ENCODE results near the gene DDB1. TPM values are rescaled to one million over a fixed set of nuclear protein-coding genes. Genes with fewer than 3 reads are reported as not detected.

Gene DDB1
- total RNA-seq, 1 experiment from 2014 or later: 451 TPM

DNA sequence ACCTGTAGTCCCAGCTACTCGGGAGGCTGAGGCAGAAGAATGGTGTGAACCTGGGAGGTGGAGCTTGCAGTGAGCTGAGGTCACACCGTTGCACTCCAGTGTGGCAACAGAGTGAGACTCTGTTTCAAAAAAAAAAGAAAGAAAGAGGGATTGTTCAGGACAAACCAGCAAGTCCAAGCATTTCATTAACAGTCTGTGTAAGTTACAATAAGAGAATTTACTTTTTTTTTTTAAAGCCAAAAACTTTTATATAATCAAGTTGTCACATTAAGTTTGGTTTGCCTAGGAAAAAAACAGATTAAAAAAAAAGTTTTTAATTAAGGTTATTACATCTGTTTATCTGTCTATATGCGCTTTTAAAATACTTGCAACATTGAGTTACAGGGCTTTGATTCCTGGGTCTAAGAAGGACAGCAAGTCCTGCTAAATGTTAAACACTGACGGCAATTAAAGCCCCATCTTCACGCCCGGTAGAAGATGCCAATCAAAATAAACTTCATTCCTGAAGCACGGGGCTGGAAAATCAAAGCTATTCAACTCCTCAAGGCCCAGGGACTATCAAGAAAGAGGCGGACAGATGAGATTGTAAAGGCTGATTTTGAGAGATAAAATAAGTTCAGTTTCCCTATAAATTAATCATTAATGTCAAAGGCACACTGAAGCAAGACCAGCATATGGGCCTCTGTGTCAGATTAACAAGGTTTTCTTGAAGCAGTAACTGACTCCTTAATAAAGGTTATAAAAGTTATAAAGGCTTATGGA lies 39.9 kb upstream of the DDB1 start:
- CTCF ChIA-PET: no interaction called here
- intact Hi-C loops (cut with micrococcal nuclease): no loop called here
- no peak for DNase-seq

DNA sequence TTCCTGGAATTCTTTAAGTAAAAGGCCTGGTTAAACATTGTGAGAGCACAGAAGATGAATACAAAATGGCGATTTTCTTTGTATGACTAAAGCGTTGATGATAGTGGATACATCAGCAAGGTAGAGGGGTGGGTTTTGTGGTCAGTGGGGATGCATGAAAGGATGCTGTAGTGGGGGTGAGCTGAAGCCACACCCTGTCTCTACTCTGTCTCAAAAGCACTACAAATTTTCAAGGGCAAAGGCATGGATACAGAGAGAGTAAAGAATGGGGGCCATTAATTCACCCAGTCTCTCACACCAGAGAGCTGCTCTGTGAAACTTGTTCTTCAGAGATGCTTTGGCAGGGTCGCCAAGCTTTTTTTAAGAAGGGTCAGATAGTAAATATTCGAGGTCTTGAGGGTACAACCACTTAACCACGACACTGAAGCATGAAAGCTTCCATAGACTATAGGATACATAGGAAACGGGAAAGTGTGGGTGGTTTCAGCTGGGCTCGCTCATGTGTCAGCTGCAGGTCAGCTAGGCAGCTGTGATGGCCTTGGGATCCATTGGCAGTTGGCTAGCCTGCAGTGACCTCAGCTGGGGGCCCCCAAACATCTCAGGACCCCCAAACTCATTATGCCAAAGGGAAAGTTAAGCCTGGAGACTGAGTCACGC lies 37.6 kb upstream of the DDB1 start:
- peaks cover 67% of the 10 kb centered on the region for H3K36me3 ChIP-seq (ENCODE audit: low read depth, low read length)
- no peak for DNase-seq
- BruUV-seq (replicated peaks): no TSS peak
- no peak overlapping the region for H3K27ac ChIP-seq (ENCODE audit: low read length)
- H3K79me2 ChIP-seq (ENCODE audit: low read length): no peaks in the 10 kb centered on the region
- H3K4me3 ChIP-seq (ENCODE audit: low read length): no peak overlapping the region
- H3K9ac ChIP-seq (ENCODE audit: low read length): no peak overlapping the region
- H3K9me3 ChIP-seq (ENCODE audit: low read length): peaks cover 16% of the 10 kb centered on the region
- POLR2A ChIA-PET (ENCODE audit: unreplicated experiment): no interaction called here
- no peaks in the 10 kb centered on the region for H3F3A ChIP-seq (ENCODE audit: low read length, unreplicated experiment)
- TF ChIP-seq EZH2 (IDR thresholded peaks at IDR 0.05; ENCODE audit: low read length, unreplicated experiment) (no peak), EZH2phosphoT487 (IDR thresholded peaks at IDR 0.05; ENCODE audit: borderline replicate concordance, low read length) (no peak), CTCF (conservative IDR thresholded peaks at IDR 0.05; ENCODE audit: low read depth, low read length) (no peak)
- CTCF ChIA-PET: no interaction called here
- intact Hi-C loops (cut with micrococcal nuclease): no loop called here
- H3K4me1 ChIP-seq (ENCODE audit: insufficient read depth, low read length): no peaks in the 10 kb centered on the region
- H3K9me2 ChIP-seq (replicated peaks; ENCODE audit: low read length): no peaks in the 10 kb centered on the region
- H3K4me2 ChIP-seq (ENCODE audit: low read length): no peak overlapping the region
- ATAC-seq: no peak; the same call in 1 of the 2 replicates
- H4K20me1 ChIP-seq (ENCODE audit: low read length): no peaks in the 10 kb centered on the region
- no peak overlapping the region for H2AFZ ChIP-seq (ENCODE audit: low read length)
- H3K27me3 ChIP-seq (ENCODE audit: low read length): no peaks in the 10 kb centered on the region

More for the DNA sequence above, 39.9 kb upstream of the DDB1 start:
- POLR2A ChIA-PET (ENCODE audit: unreplicated experiment): no interaction called here
- no TSS peak for BruUV-seq (replicated peaks)
- Histone ChIP-seq H3K27ac (ENCODE audit: low read length) (no peak overlapping the region), H3K79me2 (ENCODE audit: low read length) (no peaks in the 10 kb centered on the region), H3K4me3 (ENCODE audit: low read length) (no peak overlapping the region), H3F3A (ENCODE audit: low read length, unreplicated experiment) (no peaks in the 10 kb centered on the region), H3K9me2 (replicated peaks; ENCODE audit: low read length) (no peaks in the 10 kb centered on the region), H2AFZ (ENCODE audit: low read length) (no peak overlapping the region), H3K4me1 (ENCODE audit: insufficient read depth, low read length) (no peaks in the 10 kb centered on the region), H3K27me3 (ENCODE audit: low read length) (no peaks in the 10 kb centered on the region), H4K20me1 (ENCODE audit: low read length) (no peaks in the 10 kb centered on the region), H3K36me3 (ENCODE audit: low read depth, low read length) (peaks cover 45% of the 10 kb centered on the region), H3K4me2 (ENCODE audit: low read length) (no peak overlapping the region), H3K9me3 (ENCODE audit: low read length) (peaks cover 16% of the 10 kb centered on the region), H3K9ac (ENCODE audit: low read length) (no peak overlapping the region)
- no peak for TF ChIP-seq EZH2 (IDR thresholded peaks at IDR 0.05; ENCODE audit: low read length, unreplicated experiment)
- no peak for ATAC-seq

- H3K4me1 ChIP-seq (ENCODE audit: insufficient read depth, low read length): no peaks in the 10 kb centered on the region
- POLR2A ChIA-PET (ENCODE audit: unreplicated experiment): no interaction called here
- H3K27ac ChIP-seq (ENCODE audit: low read length): no peak overlapping the region
- no TSS peak for BruUV-seq (replicated peaks)
- no peaks in the 10 kb centered on the region for H3F3A ChIP-seq (ENCODE audit: low read length, unreplicated experiment)
- H3K36me3 ChIP-seq (ENCODE audit: low read depth, low read length): peaks cover 67% of the 10 kb centered on the region
- no peak overlapping the region for H3K4me2 ChIP-seq (ENCODE audit: low read length)
- peaks cover 16% of the 10 kb centered on the region for H3K9me3 ChIP-seq (ENCODE audit: low read length)
- no peak overlapping the region for H2AFZ ChIP-seq (ENCODE audit: low read length)
- ATAC-seq: no peak
- H3K79me2 ChIP-seq (ENCODE audit: low read length): no peaks in the 10 kb centered on the region
- H3K27me3 ChIP-seq (ENCODE audit: low read length): no peaks in the 10 kb centered on the region
- no peaks in the 10 kb centered on the region for H4K20me1 ChIP-seq (ENCODE audit: low read length)
- CTCF ChIA-PET: no interaction called here
- no peak for TF ChIP-seq CTCF (conservative IDR thresholded peaks at IDR 0.05; ENCODE audit: low read depth, low read length)
- no peak for TF ChIP-seq EZH2phosphoT487 (IDR thresholded peaks at IDR 0.05; ENCODE audit: borderline replicate concordance, low read length)
- no peak for TF ChIP-seq EZH2 (IDR thresholded peaks at IDR 0.05; ENCODE audit: low read length, unreplicated experiment)
- no peak overlapping the region for H3K9ac ChIP-seq (ENCODE audit: low read length)
- no peak overlapping the region for H3K4me3 ChIP-seq (ENCODE audit: low read length)
- no peak for DNase-seq
- intact Hi-C loops (cut with micrococcal nuclease): no loop called here
- no peaks in the 10 kb centered on the region for H3K9me2 ChIP-seq (replicated peaks; ENCODE audit: low read length)
These were observed 36.8 kb upstream of the DDB1 start for GRCh38 chr11:61369372-61370348.
